GM18526 (cell line): ENCODE measurements around the gene DPM2.

Experiments
- POLR2A ChIP-seq: IDR thresholded peaks from 3 replicates; pipeline ENCODE4 v1.6.1; 2011; ENCODE audit not compliant: insufficient read length; ENCODE audit errors: extremely low read depth

The DPM2 gene

DNA sequence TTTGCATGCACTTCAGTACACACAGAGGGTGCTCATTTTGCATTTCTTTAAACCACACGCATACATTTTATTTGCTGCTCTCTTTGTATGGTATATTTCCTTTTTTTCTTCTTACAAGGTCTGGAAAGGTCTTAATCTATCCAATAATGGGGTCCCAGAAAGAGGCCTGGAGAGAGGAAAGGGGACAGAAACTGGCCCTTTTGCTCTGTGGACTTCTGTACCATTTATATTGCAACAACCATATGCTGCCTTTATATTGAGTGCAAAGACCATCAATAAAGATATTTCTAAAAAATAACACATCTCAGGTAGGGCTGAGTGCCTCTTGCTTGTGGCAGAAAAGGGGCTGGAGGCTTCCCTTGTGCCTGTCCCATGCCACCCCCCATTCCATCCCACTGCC, 15.5 kb upstream of the DPM2 start:
- TF ChIP-seq POLR2A = no peak

DNA sequence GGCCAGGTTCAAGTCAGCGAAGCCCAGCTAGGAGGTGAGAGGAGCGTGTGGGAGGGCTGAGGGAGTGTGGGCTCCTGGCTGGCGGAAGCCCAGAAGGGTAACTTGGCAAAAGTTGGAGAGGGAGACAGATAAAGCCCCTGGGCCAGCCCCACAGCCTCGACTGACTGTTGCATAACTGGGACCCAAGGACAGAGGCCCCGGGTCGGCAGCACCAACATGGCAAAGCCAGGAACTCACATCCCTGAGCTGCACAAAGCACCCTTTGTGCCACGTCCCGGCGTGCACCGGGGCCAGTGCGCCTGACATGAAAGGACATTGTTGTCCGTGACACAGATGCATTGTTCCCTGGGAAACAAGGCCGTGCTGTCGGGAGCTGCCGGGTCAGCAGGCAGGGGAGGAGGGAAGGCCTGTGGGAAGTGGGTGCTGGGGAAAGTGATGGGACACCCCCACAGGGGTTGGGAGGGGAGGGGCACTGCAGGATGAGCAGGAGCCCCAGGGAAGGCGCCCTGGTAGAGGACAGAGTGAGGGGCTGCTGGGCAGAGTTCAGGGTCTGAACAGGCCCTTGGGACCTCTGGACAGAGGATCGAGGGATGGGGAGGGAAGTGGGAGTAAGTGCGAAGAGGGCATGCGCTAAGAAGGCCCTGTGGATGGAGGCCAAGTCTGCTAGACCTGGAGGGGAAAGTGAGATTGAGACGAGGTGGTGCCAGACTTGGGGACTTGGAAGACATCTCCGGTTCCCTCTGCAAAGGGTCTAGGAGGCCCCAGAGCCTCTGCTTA, 13.0 kb upstream of the DPM2 start:
- no peak for TF ChIP-seq POLR2A

- TF ChIP-seq POLR2A = no peak
Measured at GRCh38 chr9:127949827-127950512, 12.3 kb upstream of the DPM2 start.

DNA sequence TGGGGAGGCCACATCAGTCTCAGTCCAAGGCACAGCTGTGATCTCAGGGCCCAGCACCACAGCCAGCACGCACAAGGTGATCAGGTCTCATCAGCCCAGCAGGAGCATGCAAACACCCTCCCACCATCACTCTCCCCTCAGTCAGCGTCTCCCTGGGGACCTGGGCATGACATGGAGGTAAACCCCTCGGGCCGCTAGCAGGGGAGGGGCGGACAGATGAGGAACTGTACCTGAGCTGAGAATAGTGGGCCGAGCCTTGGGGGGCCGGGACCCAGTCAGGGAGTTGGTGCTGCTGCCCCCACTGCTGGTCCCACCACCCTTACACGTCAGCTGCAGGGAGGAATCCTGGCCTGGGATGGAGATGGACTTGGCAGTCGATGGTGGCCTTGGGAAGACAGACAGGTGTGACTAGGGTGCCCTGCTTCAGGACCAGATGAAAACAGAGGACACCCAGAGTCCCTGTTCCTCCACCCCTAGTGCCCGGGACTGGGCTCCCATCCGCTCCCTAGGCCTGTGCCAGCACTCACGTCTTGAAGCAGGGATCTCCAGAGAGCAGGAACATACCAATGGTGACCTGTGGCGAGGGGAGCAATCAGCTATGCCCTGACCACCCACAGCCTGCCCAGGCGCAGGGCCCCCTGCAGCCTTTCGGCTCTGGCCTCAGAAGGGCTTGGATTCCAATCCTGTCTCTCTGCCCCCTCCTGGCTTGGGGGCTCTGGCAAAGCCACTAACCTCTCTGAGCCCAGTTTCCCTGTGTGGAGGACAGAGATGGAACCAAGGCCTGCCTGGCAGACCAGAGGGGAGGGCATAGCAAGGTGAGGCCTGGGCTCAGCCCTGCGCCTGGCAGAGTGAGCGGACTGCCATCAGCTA, 10.4 kb upstream of the DPM2 start:
- TF ChIP-seq POLR2A = no peak

DNA sequence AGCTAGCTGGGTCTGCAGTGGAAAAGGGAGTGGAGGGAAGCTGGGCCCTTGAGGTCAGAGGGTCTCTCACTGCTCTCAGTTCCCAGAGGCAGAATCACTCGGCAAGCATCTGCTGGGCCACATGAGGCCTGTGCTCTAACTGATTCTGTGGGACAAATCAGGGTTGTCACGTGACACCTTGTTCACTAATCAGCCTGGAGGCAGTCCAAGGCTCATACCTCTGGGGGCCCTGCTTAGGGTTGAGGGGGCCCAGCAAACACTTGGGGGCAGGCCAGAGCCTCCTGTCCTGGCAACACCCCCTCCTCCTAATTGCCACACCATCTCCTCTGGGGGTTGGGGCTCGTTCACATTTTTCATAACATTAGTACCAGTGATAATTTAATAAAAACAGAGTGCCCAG, 9.1 kb upstream of the DPM2 start:
- TF ChIP-seq POLR2A = no peak

DNA sequence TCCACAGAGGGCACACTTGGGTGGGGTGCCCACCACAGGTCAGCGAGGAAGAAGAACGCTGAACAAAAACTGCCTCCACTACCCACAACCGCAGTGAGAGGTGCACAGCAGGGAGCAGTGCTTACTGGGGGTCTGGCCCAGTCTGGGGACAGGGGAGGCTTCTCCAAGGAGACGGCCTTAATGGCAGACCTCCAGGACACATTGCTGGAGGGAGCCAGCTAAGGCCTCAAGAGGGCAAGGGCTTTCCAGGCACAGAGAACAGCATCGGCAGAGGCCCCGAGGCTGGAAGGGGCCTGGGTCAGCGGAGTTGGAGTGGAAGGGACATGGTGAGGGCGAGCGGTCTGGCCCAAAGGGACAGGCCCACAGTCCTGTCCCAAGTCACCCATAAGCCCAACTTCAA, 8.3 kb upstream of the DPM2 start:
- no peak for TF ChIP-seq POLR2A

- TF ChIP-seq POLR2A = no peak
Measured at GRCh38 chr9:127945338-127945737, 7.7 kb upstream of the DPM2 start.

DNA sequence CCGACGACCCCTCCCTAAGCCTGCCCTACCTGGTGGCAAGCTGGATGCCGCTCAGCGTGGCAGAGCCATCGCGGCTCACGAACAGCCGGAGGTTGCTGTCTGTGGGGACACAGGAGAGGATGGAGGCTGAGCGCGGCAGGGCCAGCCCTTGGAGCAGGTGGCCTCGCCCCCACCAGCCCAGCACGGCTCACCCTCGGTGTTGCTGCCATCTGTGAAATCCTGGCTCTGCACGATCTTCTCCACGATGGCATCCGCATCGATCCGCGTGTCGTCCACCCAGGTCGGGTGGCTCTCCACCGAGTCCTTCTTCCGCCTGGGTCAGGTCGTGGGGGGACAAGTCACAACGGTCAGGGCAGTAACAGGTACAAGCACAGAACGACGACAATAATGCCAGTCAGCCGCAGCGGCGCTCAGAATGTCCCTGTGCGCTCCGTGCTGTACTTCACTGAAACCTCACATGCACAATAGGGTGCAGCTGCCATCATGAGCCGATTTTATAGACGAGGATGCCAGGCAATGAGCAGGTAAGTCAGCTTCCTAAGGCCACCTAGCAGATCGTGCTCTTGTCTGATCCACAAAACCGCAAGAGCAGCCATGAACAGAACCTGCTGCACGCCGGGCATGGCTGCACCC, 7.0 kb upstream of the DPM2 start:
- TF ChIP-seq POLR2A = no peak

DNA sequence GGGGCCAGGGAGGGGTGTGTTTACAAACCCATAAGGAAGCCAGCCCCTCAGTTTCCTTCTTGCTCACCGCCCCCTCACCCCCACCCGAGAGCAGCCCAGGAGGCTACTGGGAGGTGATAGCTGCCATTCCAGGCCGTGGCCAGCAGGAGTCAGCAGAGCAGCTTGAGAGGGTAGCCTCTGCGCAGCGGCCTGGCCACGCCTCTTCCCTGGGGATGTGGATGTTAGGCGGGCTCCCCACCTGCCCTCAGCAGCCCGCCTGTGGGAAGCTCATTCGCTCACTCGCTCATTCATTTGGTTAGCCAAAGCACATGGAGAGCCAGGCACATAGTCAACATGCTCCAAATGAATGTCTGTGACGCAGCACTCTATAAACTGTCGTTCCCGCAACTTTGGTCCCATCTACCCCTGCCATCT, 6.1 kb upstream of the DPM2 start:
- TF ChIP-seq POLR2A = no peak

GRCh38 chr9:127943011-127943662, 5.5 kb upstream of the DPM2 start:
- TF ChIP-seq POLR2A = no peak

DNA sequence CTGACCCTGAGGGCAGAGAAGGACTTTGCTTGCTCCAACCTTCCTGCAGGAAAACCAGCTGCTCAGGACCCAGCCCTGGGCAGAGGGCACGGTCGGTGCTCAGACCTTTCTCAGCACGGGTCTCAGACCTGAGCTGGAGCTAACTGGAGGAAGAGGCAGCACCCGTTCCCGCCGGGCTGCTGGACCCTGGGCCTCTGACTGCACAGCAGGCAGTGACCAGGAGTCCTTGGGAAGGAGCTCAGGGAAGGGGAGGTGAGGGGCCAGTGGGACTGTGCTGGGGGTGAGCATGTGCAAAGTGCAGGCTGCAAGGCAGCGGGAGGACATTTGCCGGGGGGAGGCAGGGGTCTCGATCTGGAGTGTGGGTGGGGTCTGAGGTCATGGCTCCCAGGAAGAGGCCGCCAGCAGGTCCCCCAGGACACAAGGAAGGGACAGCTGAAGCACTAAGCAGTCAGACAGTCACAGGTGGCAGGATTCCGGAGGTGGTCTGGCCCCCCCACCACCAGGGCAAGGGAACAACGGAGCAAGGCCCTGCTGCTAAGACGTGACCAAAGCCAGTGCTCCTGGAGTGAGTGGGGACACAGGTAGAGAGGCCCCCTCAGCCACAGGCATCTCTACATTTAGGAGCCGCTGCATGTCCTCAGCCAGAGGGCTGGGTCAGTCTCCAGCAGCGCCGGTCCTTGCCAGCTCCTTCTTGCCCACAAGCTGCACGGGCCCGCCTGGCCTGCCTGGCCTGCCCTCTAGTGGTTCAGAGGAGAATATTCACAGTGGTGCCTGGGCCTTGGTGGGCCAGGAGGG, 4.8 kb upstream of the DPM2 start:
- TF ChIP-seq POLR2A = no peak

- TF ChIP-seq POLR2A = no peak
Measured at GRCh38 chr9:127941961-127942215, 4.2 kb upstream of the DPM2 start.

- TF ChIP-seq POLR2A = no peak
Measured at GRCh38 chr9:127941062-127941960, 3.7 kb upstream of the DPM2 start.
